Ramos (cell line): ENCODE results near the gene PODXL.

Experiments used
- in situ Hi-C: fragments of 300-500 bp; cut with MboI; formaldehyde crosslinking; loops from one replicate; pipeline ENCODE4 v1.14.3; 2022; ENCODE audit warnings: low sequenced_read_pairs; ENCODE audit not compliant: unreplicated experiment

The PODXL gene

GRCh38 chr7:131459256-131459655, 97.2 kb downstream of the PODXL start:
- in situ Hi-C loops = no loop called here

GRCh38 chr7:131456338-131456737, 100.1 kb downstream of the PODXL start:
- in situ Hi-C loops = no loop called here

- in situ Hi-C loops = no loop called here
These were observed 100.9 kb downstream of the PODXL start for GRCh38 chr7:131455546-131455945.

- in situ Hi-C loops = no loop called here
These were observed 101.4 kb downstream of the PODXL start for GRCh38 chr7:131455001-131455400.

- in situ Hi-C loops = no loop called here
These were observed 101.9 kb downstream of the PODXL start for GRCh38 chr7:131454498-131454897.
